ENCODE data around the gene DRC7.

DNA sequence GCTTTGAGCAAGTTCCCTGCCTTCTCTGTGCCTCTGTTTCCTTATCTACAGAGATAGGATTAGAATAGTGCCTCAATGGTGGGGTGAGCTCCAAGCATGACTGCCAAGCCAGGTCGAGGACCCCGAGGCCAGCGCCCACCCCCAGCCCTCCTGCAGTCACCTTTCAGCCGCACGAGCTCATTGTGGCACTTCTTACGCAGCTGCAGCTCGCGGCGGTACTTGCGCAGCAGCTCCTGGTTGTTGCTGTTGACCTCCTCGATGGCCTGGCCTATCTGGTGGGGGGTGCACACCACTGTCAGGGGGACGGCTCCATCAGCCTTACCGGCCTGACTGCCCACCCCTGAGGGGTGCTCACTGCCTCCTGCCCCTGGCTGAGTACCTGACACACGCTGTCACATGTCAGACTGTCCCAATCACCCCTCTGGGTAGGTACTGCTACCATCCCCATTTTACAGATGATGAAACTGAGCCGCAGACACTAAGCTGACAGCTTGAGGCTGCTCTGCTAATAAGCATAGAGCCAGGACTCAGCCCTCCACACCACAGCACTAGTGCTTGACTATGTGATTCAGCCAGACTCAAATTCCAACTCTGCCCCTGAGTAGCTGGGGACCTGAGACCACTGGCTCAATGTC, 72.2 kb downstream of the DRC7 start:
- TF ChIP-seq, protein P1, sequence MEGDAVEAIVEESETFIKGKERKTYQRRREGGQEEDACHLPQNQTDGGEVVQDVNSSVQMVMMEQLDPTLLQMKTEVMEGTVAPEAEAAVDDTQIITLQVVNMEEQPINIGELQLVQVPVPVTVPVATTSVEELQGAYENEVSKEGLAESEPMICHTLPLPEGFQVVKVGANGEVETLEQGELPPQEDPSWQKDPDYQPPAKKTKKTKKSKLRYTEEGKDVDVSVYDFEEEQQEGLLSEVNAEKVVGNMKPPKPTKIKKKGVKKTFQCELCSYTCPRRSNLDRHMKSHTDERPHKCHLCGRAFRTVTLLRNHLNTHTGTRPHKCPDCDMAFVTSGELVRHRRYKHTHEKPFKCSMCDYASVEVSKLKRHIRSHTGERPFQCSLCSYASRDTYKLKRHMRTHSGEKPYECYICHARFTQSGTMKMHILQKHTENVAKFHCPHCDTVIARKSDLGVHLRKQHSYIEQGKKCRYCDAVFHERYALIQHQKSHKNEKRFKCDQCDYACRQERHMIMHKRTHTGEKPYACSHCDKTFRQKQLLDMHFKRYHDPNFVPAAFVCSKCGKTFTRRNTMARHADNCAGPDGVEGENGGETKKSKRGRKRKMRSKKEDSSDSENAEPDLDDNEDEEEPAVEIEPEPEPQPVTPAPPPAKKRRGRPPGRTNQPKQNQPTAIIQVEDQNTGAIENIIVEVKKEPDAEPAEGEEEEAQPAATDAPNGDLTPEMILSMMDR (IDR thresholded peaks at IDR 0.05): no peak
- TF ChIP-seq POLR2A (IDR thresholded peaks at IDR 0.05): no peak

All from thyroid gland (tissue), 4 donors.